GM18907 (cell line): ENCODE measurements around the gene NBPF3.
"Not testable (repeated sequence)": the region's sequence is repeated elsewhere in the genome, so short reads cannot be mapped to it uniquely, and the experiment has no call there.

ENCODE experiments used
- ATAC-seq: cut with Tn5 transposase; IDR thresholded peaks from one replicate; pipeline ENCODE4 v1.9.1; 2021; ENCODE audit warnings: mild to moderate bottlenecking, moderate library complexity; ENCODE audit not compliant: unreplicated experiment

Gene NBPF3, protein sequence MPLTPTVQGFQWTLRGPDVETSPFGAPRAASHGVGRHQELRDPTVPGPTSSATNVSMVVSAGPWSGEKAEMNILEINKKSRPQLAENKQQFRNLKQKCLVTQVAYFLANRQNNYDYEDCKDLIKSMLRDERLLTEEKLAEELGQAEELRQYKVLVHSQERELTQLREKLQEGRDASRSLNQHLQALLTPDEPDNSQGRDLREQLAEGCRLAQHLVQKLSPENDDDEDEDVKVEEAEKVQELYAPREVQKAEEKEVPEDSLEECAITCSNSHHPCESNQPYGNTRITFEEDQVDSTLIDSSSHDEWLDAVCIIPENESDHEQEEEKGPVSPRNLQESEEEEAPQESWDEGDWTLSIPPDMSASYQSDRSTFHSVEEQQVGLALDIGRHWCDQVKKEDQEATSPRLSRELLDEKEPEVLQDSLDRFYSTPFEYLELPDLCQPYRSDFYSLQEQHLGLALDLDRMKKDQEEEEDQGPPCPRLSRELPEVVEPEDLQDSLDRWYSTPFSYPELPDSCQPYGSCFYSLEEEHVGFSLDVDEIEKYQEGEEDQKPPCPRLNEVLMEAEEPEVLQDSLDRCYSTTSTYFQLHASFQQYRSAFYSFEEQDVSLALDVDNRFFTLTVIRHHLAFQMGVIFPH

DNA sequence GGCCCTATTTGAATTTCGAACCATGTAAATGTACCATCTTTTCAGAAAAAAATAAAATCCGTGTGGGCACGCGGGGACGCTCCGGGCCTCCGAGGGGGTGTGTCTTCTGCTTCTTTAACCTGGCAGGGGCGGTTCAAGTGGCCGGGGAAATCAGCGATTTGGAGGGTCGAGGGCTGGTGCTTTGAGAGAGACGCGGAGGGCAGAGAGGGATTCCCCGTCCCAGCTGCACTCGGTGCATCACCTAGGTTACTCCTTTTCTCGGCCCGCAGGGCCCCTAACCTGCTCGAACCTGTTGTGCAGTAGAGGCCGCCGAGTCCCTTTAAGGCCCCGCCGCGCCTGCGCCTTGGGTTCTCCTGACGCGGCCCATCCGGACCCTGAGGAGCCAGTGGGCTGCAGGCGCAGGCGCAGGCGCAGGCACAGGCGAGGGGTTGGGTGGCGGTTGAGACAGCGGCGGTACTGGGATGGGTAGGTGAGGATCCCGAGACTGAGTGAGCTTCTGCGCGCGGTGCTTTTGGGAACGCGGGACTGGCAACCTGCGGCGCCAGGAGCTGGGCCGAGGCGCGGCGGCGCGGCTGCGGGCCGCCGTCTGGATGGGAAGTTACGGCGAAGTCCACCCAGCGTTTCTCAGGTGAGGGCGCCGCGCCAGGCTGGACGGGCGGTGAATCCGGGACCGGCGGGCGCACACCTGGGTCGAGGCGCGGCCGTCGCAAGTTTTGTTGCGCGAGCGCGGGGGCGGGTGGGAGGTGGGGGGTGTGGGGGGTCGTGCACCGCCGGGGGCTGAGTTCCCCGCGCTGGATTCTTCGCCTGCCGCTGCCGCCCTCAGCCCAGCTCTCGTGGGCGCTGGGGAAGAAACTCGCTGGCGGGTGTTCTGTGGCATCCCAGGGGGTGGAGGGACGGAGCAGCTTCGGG is at the start of gene NBPF3:
Gene NBPF3 (plus strand): TSS at position 417 of the 909 bp plus-strand sequence. CDS start 4,950 bp downstream, outside the sequence.
- ATAC-seq: peak; percentile 93

DNA sequence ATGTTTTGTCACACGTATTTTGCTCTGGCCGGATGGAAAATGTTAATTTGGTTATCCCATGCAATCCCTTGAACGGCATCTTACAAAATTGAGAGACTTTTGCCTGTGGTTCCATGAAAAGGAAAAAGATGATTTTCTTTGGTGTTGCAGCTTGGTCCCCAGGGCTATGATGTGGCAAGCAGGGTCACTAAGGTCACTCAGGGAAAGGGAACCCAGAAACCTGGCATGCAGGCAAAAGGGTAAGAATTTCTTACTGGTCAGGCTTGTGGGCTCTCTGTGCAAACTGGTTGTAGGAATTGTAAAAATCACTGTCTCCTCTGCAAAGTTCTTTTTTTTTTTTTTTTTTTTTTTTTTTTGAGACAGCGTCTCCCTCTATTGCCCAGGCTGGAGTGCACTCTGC is 48.4 kb upstream of the NBPF3 start:
- ATAC-seq: no peak

DNA sequence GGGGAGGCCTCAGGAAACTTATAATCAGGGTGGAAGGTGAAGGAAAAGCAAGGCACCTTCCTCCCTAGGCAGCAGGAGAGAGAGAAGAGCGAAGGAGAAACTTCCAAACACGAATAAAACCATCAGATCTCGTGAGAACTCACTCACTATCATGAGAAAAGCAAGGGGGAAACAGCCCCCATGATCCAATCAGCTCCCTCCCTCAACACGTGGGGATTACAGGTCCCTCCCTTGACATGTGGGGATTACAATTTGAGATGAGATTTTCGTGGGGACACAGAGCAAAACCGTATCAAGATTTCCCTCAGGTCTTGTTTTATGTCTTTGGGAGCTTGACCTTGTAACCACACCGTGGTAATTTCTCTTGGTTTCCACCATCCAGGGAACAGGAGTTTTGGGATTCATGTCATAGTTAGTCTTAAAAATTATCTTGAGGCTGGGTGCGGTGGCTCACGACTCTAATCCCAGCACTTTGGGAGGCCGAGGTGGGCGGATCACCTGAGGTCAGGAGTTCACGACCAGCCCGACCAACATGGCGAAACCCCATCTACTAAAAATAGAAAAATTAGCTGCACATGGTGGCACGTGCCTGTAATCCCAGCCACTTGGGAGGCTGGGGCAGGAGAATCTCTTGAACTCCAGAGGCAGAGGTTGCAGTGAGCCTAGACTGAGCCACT is 47.2 kb upstream of the NBPF3 start:
- ATAC-seq: no peak

DNA sequence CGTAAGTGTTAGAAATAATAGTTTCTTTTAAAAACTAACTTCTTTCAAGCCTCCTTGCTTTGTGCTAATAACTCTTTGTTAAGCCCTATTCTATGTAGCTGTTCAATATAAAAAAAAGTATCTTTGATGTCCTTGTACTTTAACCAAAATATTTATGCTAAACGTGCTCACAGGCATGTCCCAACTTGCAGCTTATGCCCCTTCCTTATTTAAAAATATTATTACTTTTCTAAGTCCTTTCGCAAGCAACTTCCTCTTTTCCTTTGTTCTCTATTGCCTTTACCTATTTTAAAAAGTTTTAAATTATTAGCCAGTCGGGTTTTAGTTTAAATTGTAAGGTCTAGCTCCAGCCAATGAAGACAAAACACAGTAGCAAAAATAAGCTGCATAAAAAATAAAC is 43.4 kb upstream of the NBPF3 start:
- ATAC-seq: no peak

DNA sequence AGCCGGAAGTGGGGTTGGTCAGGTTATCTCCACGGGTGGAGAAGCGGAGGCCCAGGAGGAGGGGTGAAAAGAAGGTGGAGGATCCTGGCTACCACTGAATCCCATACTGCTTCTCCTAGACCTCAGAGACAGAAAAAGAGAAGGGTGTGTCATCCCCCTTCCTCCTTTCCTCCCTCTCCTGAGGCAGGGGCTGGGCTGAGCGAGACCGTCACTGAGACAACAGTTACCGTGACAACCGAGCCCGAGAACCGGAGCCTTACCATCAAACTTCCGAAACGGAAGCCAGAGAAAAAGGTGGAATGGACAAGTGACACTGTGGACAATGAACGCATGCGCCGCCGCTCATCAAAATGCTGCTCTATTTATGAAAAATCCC is 42.1 kb upstream of the NBPF3 start:
- ATAC-seq: no peak

DNA sequence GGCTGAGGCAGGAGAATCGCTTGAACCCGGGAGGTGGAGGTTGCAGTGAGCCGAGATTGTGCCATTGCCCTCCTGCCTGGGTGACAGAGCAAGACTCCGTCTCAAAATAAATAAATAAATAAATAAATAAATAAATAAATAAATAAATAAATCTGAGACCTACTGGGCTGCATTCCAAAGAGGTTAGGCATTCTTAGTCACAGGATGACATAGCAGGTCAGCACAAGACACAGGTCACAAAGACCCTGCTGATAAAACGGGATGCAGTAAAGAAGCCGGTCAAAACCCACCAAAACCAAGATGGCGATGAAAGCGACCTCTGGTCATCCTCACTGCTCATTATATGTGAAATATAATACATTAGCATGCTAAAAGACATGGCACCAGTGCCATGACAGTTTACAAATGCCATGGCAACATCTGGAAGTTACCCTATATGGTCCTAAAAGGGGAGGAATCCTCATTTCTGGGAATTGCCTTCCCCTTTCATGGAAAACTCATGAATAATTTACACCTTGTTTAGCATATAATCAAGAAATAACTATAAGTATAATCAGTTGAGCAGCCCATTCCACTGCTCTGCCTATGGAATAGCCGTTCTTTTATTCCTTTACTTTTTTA is 38.1 kb upstream of the NBPF3 start:
- not testable (repeated sequence) for ATAC-seq

DNA sequence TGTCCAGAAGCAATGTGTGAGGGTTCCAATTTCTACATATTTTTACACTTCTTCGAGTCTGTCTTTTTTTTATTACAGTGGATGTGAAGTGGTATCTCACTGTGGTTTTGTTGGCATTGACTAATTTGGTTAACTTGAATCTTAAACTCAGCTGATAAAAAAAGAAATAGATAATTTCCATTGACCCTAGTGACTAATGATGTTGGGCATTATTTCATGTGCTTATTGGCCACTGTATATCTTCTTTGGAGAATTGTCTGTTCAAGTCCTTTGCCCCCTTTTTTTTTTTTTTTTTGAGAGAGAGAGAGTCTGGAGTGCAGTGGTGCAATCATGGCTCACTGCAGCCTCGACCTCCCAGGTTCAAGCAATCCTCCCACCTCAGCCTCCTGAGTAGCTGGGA is 33.3 kb upstream of the NBPF3 start:
- ATAC-seq: no peak

DNA sequence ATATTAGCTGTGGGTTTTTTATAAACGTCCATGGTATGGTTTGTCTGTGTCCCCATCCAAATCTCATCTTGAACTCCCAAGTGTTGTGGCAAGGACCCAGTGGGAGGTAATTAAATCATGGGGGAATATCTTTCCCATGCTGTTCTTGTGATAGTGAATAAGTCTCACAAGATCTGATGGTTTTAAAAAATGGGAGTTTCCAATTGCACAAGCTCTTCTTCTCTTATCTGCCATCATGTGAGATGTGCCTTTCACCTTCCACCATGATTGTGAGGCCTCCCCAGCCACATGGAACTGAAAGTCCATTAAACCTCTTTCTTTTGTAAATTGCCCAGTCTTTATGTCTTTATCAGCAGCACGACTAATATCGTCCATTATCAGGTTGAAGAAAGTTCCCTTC is 30.0 kb upstream of the NBPF3 start:
- ATAC-seq: not testable (repeated sequence)

DNA sequence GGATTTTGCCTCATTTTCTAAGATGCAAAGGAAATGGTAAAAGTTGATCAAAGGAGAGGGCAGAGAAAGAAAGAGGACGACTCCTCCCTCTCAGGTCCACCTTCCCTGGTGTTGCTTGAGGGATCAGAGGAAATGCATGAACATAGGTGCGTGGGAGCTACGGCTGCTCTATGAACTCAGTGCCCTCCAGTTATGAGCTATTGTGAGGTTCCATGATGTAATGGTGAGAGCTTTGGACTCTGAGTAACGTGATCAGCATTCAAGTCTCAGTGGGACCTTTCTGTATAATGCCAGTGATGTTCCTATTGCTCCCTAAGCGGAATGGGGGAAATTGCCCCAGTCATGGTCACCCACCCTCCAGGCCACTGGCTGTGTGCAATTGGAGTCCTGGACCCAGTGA is 25.9 kb upstream of the NBPF3 start:
- no peak for ATAC-seq

DNA sequence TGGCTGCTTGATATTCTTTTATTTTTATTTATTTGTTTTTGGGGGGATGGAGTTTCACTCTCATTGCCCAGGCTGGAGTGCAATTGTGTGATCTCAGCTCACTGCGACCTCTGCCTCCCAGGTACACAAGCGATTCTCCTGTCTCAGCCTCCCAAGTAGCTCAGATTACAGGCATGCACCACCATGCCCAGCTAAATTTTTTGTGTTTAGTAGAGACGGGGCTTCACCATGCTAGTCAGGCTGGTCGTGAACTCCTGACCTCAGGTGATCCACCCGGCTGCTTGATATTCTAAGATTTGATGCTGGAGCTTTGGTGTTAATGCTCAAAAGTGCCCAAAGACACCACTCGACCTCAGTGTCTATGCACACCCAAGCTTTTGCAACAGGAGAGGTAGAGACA is 19.6 kb upstream of the NBPF3 start:
- ATAC-seq: not testable (repeated sequence)

DNA sequence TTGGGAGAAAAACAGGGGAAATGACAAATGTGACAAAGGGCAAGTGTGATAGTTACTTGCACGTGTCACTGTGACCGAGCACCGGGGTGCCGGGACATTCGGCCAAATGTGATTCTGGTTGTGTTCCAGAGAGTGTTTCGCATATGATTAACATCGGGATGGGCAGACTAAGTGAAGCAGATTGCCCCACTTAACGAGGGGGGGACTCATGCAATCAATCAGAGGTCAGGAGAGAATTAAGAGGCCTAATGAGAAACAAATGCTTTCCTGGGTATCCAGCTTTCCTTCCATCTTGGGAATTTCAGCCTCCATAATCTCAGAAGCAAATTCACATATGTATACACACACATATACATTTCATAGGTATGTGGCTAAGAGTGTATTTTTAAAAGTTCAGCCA is 18.6 kb upstream of the NBPF3 start:
- not testable (repeated sequence) for ATAC-seq

DNA sequence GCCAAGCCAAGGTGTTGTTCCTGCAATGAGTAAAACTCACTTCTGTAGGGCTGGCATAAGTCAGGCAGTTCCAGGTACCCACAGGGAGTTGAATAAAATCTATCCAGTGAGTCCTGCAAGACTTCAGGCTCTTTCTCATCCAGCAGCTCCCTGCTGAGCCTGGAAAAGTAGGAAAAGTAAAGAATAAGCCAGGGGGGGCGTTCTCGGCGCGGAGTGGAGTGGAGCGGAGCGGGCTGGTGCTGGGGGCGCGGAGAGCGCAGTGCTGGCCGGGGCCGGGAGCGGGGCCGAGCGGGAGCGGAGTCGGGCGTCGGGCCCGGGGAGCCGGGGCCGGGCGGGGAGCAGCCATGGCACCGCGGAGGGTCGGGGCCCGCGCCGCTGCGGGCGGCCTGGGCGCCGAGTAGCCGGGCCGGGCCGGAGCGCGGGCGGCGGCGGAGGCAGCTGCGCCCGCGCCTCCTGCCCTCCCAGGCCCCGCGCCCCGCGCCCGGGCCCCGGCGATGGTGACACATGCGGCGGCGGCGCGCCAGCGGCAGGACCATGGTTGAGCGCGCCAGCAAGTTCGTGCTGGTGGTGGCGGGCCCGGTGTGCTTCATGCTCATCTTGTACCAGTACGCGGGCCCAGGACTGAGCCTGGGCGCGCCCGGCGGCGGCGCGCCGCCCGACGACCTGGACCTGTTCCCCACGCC is 12.0 kb upstream of the NBPF3 start:
- not testable (repeated sequence) for ATAC-seq

DNA sequence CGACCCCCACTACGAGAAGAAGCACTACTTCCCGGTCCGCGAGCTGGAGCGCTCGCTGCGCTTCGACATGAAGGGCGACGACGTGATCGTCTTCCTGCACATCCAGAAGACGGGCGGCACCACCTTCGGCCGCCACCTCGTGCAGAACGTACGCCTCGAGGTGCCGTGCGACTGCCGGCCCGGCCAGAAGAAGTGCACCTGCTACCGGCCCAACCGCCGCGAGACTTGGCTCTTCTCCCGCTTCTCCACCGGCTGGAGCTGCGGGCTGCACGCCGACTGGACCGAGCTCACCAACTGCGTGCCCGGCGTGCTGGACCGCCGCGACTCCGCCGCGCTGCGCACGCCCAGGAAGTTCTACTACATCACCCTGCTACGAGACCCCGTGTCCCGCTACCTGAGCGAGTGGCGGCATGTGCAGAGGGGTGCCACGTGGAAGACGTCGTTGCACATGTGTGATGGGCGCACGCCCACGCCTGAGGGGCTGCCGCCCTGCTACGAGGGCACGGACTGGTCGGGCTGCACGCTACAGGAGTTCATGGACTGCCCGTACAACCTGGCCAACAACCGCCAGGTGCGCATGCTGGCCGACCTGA is 11.4 kb upstream of the NBPF3 start:
- ATAC-seq: not testable (repeated sequence)

DNA sequence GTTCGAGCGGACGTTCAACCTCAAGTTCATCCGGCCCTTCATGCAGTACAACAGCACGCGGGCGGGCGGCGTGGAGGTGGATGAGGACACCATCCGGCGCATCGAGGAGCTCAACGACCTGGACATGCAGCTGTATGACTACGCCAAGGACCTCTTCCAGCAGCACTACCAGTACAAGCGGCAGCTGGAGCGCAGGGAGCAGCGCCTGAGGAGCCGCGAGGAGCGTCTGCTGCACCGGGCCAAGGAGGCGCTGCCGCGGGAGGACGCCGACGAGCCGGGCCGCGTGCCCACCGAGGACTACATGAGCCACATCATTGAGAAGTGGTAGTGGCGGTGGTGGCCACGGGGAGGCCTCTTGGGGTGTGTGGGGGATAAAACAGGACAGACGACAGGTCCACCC is 10.7 kb upstream of the NBPF3 start:
- not testable (repeated sequence) for ATAC-seq

DNA sequence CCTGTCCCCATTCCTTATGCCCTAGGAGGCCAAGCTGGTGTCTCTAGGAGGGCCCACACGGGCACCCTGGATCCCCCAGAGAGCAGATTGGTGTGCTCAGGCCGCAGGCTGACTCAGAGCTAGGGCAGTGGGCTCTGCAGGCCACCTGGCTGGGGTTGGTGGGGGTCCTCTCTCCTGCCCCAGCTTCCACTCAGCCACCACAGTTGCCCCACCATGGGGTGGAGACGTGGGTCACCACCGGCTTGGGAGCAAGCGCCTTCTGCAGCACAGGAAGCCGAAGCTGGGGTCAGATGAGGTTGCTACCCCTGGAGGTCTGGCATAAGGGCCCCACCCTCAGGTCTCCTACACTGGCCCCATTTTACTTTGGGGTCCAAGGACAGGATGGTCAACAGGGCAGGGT is 9.1 kb upstream of the NBPF3 start:
- ATAC-seq: not testable (repeated sequence)

DNA sequence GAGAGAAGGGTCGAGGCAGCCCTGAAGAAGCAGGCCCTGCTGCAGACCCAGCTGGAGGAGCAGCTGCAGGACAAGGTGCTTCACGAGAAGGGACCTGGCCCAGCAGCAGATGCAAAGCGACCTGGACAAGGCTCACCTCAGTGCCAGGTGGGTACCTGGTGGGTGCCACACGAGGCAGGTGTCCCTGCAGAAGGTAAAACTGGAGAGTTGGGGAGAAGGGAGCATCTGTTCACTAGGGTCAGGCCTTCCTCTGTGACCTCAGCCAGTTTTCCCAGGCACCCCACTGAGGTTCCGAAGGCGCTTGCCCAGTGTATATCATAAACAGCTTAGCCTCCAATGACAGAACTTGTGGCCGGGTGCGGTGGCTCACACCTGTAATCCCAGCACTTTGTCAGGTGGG is 5.5 kb upstream of the NBPF3 start:
- ATAC-seq: no peak

DNA sequence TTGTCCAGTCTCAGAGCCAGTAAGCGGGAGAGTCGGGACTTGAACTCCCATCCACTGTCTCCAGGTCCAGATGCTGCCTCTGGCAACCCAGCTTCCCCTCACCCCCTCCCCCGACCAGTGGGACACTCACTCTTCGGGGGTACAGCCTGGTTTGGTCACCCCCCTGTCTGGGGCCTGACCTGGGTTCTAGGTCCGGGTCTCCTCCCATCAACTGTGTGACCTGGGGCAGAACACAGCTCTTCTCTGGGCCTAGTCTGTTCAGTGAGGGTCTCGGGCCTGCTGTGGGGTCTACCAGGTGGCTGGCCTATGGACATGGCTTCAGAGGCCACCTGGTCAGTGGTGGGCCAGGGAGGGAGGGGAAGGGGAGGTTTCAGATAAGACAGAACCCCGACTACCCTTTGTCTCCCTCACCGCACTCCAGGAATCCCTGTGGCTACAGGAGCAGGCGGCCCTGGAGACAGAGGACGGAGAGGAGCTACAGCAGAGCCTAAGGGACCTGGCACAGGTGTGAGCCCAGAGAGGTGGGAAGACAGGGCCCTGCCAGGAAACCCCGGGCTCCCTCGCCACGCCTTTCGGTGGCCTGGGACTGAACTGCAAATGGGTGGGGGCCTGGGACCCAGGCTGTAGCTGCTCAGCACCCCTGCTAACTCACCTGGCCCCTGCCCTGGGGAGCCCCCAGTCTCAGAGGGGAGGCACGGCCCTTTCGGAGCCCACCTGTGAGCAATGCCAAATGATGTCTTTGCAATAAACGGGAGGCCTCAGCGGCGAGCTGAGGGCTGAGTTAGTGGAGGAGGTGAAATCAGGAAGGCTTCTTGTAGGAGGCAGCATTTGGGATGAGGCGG is 4.1 kb upstream of the NBPF3 start:
- no peak for ATAC-seq

DNA sequence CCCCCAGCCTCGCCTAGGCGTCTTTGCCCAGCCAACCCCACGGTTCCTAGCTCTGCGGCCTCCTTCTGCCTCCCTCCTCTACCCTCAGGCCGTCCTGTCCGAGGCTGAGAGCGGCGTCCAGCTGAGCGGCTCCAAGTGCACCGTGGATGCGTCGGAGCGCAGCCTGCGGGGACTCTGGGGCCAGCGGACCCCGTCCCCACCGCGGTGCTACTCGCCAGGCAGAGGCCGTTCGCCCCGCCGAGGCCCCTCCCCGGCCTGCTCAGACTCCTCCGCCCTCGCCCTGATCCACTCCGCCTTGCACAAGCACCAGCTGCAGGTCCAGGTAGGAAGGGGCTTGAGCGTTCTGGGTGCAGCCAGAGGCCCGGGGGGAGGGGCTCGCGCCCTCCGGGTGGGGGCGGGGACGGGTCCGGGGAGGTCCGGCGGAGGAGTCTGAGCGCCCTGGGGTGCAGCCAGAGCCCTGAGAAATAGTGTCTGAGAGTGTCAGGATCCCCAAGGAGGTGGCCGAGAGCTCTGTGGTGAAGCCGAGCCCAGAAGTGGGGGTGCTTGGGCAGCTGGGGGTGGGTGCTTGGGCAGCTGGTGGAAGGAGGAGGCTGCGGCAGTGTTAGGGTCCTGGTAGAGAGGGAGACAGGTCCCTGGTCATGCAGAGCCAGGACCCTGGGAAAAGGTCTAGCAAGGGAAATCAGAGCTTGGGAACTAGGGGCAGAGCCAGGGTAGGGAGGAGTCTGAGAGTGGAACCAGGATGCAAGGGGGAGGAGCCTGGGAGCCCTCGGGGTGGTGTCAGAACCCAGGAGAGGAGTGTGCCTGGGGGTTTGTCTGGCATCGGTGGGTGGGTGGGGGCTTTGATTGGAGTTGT is 3.2 kb upstream of the NBPF3 start:
- no peak for ATAC-seq
